Immature natural killer cell (primary cell): ENCODE measurements around the gene ATG13. TPM values are rescaled to one million over a fixed set of nuclear protein-coding genes. Genes with fewer than 3 reads are reported as not detected.

Experiments
- DNase-seq, 3 donors: peaks; one replicate each; pipeline ENCODE4 v3.0.0; 2022; ENCODE audit warnings: mixed read lengths in 1 of 3
- H3K27ac Mint-ChIP-seq, 6 donors: one replicate each; pipeline ENCODE4 v1.8.0; 2020; ENCODE audit warnings: mixed read lengths in 6 of 6, mild to moderate bottlenecking in 5 of 6, inconsistent platforms in 4 of 6, moderate library complexity in 3 of 6
- H3K27me3 Mint-ChIP-seq, 3 donors: one replicate each; pipeline ENCODE4 v1.8.0; 2020 to 2021; ENCODE audit warnings: low read depth in 3 of 3, mild to moderate bottlenecking in 3 of 3, mixed read lengths in 3 of 3, moderate library complexity in 3 of 3, inconsistent platforms in 1 of 3
- H3K36me3 Mint-ChIP-seq, 3 donors: one replicate each; pipeline ENCODE4 v1.8.0; 2020; ENCODE audit warnings: mixed read lengths in 3 of 3, inconsistent platforms in 2 of 3, mild to moderate bottlenecking in 2 of 3
- H3K4me1 Mint-ChIP-seq, 2 donors: one replicate each; pipeline ENCODE4 v1.8.0; 2020; ENCODE audit warnings: inconsistent platforms in 2 of 2, mild to moderate bottlenecking in 2 of 2, mixed read lengths in 2 of 2, moderate library complexity in 1 of 2
- H3K4me3 Mint-ChIP-seq, 5 donors: one replicate each; pipeline ENCODE4 v1.8.0; 2020; ENCODE audit warnings: mild to moderate bottlenecking in 5 of 5, mixed read lengths in 5 of 5, inconsistent platforms in 3 of 5, moderate library complexity in 3 of 5
- H3K9me3 Mint-ChIP-seq, 6 donors: one replicate each; pipeline ENCODE4 v1.8.0; 2020; ENCODE audit warnings: mild to moderate bottlenecking in 6 of 6, mixed read lengths in 6 of 6, inconsistent platforms in 4 of 6, moderate library complexity in 3 of 6
- polyA plus RNA-seq, 3 donors: library from polyadenylated mRNA; unstranded; fragments of 300-500 nt; fragmentation: Illumina TruSeq; gene quantifications; one replicate each; pipeline ENCODE4 v1.2.3, GENCODE V29; 2021

The ATG13 gene
- polyA plus RNA-seq, 3 donors from 2014 or later = 67.4 to 103 (median 100) TPM

- no peak overlapping the region for H3K4me3 Mint-ChIP-seq
- H3K27ac Mint-ChIP-seq = peak overlapping the region in 3 of 6 donors; percentile 19 to 94 (median 94)
- DNase-seq = no peak
- no peaks in the 10 kb centered on the region for H3K9me3 Mint-ChIP-seq
- peaks cover 7 to 28% (median 16%) of the 10 kb centered on the region in 3 donors for H3K36me3 Mint-ChIP-seq
- peaks cover 55 to 57% of the 10 kb centered on the region in 2 donors for H3K4me1 Mint-ChIP-seq
- peaks cover 5 to 10% (median 9%) of the 10 kb centered on the region in 3 donors for H3K27me3 Mint-ChIP-seq
Measured at GRCh38 chr11:46675949-46676348, 58.6 kb downstream of the ATG13 start.

DNA sequence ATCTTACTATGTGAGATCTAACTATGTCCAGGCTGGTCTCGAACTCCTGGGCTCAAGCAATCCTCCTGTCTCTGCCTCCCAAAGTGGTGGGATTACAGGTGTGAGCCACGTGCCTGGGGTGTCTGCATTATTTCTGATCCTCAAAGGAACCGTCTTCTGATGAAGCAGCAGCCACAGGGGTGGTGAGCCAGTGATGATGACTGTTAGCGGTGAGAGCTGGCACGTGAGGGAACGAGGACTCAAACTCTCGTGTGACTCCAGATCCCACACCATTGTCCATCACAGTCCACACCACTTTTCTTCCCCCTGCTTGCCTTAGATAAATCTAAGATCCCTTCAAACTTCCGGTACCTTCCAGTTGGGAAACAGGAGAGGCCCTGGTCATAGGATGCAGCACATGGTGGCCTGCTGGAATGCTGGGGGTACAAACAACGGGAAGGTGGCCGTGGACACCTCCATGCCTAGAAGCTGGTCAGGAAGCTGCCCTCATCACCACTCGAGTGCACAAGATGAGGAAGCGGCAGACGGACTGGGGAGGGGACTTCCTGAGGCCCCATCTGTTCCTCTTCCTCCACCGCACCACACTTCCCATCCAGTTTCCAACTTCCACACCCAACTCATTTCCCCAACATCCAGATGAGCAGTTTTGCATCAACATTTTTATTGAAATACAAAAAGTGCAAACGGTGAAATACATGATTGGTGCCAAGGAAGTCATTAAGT is 59.2 kb downstream of the ATG13 start:
- Mint-ChIP-seq H3K4me1 (peaks cover 49 to 50% of the 10 kb centered on the region in 2 donors), H3K4me3 (peak overlapping the region in 1 of 5 donors; percentile 6), H3K27ac (peak overlapping the region in 5 of 6 donors; percentile 61 to 84 (median 76)), H3K36me3 (peaks cover 4 to 26% (median 16%) of the 10 kb centered on the region in 3 donors), H3K9me3 (no peaks in the 10 kb centered on the region), H3K27me3 (peaks cover 2 to 9% (median 6%) of the 10 kb centered on the region in 3 donors)
- no peak for DNase-seq

DNA sequence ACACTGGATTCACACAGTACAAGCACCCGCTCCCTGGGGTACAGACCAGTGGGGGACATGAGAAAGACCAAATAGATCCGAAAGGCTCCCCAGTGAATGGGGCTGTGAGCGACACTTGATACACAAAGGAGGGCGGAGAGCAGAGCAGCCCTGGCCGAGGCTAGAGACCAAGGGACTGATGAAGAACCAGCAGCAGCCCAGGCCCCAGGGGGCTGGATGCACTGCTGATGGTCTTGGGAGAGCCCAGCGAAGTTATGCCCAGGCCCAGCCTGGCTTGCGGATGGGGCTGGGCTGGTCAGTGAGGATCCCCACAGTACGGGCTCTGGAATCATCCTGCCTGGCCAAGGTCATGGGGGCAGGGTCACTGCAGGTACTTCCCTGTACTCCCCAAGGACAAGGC is 59.8 kb downstream of the ATG13 start:
- Mint-ChIP-seq H3K4me1 (peaks cover 43 to 45% of the 10 kb centered on the region in 2 donors), H3K9me3 (no peaks in the 10 kb centered on the region), H3K27me3 (peaks cover 2 to 9% (median 6%) of the 10 kb centered on the region in 3 donors), H3K36me3 (peaks cover 4 to 21% (median 16%) of the 10 kb centered on the region in 3 donors), H3K4me3 (no peak overlapping the region), H3K27ac (peak overlapping the region; percentile 48 to 84 (median 76))
- DNase-seq = no peak

GRCh38 chr11:46677991-46678740 is 60.8 kb downstream of the ATG13 start:
- Mint-ChIP-seq H3K27ac (peak overlapping the region in 4 of 6 donors; percentile 19 to 70 (median 26)), H3K9me3 (no peaks in the 10 kb centered on the region), H3K4me3 (no peak overlapping the region), H3K4me1 (peaks cover 33 to 35% of the 10 kb centered on the region in 2 donors), H3K27me3 (peaks cover 2 to 8% (median 2%) of the 10 kb centered on the region in 3 donors), H3K36me3 (peaks cover 0 to 16% (median 12%) of the 10 kb centered on the region in 3 donors)
- no peak for DNase-seq

DNA sequence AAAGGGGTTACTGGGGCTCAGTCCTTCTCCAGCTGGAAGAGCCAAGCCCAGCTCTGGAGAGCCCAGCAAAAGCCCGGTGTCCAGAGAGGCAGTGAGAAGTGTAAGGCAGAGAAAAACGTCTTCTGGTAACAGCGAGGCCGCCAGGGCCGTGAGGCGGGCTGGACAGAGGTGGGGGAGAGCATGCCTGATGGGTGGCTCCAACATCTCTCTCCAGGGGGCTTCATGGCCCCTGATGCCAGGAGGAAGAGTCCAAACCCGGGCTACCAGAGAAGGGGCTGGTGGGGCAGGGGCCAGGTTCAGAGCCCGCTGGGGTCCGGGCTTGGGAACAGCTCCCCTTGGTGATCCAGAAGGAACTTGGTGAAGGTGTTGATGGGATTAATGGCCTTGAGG is 61.4 kb downstream of the ATG13 start:
- peaks cover 27 to 29% of the 10 kb centered on the region in 2 donors for H3K4me1 Mint-ChIP-seq
- H3K27ac Mint-ChIP-seq = peak overlapping the region in 1 of 6 donors; percentile 65
- peaks cover 2 to 8% (median 2%) of the 10 kb centered on the region in 3 donors for H3K27me3 Mint-ChIP-seq
- H3K9me3 Mint-ChIP-seq = no peaks in the 10 kb centered on the region
- no peak overlapping the region for H3K4me3 Mint-ChIP-seq
- no peak for DNase-seq
- H3K36me3 Mint-ChIP-seq = peaks cover 0 to 16% (median 12%) of the 10 kb centered on the region in 3 donors

DNA sequence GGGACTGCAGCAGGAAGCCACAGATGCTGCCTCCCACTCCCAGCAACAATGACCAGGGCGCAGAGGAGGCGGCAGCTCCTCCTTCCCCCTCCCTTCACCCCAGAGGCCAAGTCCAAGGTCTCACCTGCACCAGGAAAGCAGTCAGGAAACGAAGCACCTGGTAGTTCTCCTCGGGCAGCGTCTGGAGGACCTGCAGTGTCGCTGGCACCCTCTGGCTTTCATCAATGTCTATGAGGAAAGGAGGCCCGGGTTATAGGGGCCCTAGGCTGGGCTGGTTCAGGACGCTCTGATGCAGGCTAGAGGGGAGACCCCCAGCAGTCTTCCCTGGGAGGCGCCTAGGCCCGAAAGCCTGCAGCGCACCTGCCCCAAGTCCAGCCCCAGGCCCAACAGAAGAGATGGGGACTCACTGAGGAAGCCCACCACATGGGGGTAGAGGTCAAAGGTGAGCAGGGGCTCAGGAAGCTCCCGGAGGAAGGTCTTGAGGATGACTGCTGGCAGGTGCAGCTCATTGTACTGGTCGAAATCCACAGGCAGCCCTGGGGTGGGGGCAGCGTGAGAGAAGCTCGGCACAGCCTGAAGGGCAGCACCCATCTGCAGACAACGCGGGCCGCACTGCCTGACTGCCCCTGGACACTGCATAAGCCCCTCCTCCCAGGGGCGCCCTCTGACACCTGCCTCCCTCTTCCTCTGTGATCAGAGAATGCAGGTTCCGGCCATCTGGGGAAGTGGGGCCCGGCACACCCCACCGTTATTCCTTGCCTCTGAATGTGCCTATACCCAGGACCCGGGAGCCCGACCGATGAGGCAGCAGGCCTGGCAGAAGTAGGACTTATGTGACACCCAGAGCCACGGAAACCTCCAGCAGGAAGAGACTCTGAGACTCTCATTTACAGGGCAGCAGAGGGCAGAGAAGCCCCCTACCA is 62.1 kb downstream of the ATG13 start:
- DNase-seq = no peak

GRCh38 chr11:46680164-46680760 is 62.9 kb downstream of the ATG13 start:
- no peak overlapping the region for H3K27ac Mint-ChIP-seq
- no peaks in the 10 kb centered on the region for H3K9me3 Mint-ChIP-seq
- no peak for DNase-seq
- H3K27me3 Mint-ChIP-seq = peaks cover 2 to 8% (median 2%) of the 10 kb centered on the region in 3 donors
- H3K4me3 Mint-ChIP-seq = no peak overlapping the region
- H3K36me3 Mint-ChIP-seq = peaks cover 0 to 18% (median 16%) of the 10 kb centered on the region in 3 donors
- H3K4me1 Mint-ChIP-seq = peaks cover 21 to 23% of the 10 kb centered on the region in 2 donors

More for the DNA sequence above, 62.1 kb downstream of the ATG13 start:
- H3K4me1 Mint-ChIP-seq = peaks cover 26 to 27% of the 10 kb centered on the region in 2 donors
- H3K9me3 Mint-ChIP-seq = no peaks in the 10 kb centered on the region
- H3K27ac Mint-ChIP-seq = peak overlapping the region in 1 of 6 donors; percentile 29
- no peak overlapping the region for H3K4me3 Mint-ChIP-seq
- H3K27me3 Mint-ChIP-seq = peaks cover 2 to 8% (median 2%) of the 10 kb centered on the region in 3 donors
- H3K36me3 Mint-ChIP-seq = peaks cover 0 to 18% (median 16%) of the 10 kb centered on the region in 3 donors

GRCh38 chr11:46680815-46681214 is 63.5 kb downstream of the ATG13 start:
- H3K27me3 Mint-ChIP-seq = peaks cover 1 to 5% (median 2%) of the 10 kb centered on the region in 3 donors
- H3K9me3 Mint-ChIP-seq = no peaks in the 10 kb centered on the region
- no peak overlapping the region for H3K27ac Mint-ChIP-seq
- no peak for DNase-seq
- peaks cover 0 to 18% (median 16%) of the 10 kb centered on the region in 3 donors for H3K36me3 Mint-ChIP-seq
- no peak overlapping the region for H3K4me3 Mint-ChIP-seq
- peaks cover 15 to 17% of the 10 kb centered on the region in 2 donors for H3K4me1 Mint-ChIP-seq

DNA sequence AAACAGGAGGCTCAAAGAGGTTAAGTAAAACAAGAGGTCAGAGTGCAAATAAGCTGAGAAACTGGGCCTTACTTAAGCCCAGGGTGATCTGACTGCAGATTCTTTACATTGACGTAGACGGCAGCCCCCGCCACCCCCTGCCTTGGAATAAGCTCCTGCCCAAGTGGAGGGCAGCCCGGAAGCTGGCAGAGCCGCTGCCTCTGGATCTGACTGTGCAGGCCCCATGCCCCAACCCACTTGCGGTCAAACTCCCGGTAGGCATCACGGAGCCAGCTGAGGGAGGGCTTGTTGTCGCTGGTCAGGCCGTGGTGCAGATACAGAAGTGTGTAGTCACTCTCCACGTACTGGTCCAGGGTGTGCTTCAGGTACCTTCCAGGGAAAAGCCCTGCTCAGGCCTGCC is 64.5 kb downstream of the ATG13 start:
- no peak overlapping the region for H3K4me3 Mint-ChIP-seq
- peaks cover 0 to 4% (median 2%) of the 10 kb centered on the region in 3 donors for H3K27me3 Mint-ChIP-seq
- H3K27ac Mint-ChIP-seq = no peak overlapping the region
- H3K36me3 Mint-ChIP-seq = peaks cover 0 to 19% (median 16%) of the 10 kb centered on the region in 3 donors
- peaks cover 12 to 14% of the 10 kb centered on the region in 2 donors for H3K4me1 Mint-ChIP-seq
- DNase-seq = no peak
- no peaks in the 10 kb centered on the region for H3K9me3 Mint-ChIP-seq

GRCh38 chr11:46682773-46683752 is 65.7 kb downstream of the ATG13 start:
- Mint-ChIP-seq H3K36me3 (peaks cover 0 to 26% (median 14%) of the 10 kb centered on the region in 3 donors), H3K27ac (no peak overlapping the region)

DNA sequence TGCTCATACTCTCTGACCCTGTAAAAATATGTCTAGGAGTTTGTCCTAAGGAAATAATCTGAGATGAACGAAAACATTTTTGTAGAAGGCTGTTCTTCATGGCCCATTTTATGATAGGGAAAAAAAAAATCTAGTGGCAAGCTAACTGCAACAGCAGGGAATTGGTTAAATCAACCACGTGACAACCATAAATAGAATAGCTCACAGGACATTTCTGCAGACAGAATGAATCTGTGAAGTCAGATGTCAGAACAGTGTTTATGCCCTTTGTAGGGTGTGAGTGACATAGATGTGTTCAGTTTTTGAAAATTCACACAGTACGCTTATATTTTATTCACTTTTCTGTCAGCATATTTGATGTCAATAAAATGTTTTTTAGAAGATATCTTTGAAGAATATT is 67.0 kb downstream of the ATG13 start:
- Mint-ChIP-seq H3K27ac (peak overlapping the region in 2 of 6 donors; percentile 12 to 59), H3K36me3 (peaks cover 0 to 23% (median 9%) of the 10 kb centered on the region in 3 donors), H3K9me3 (no peaks in the 10 kb centered on the region), H3K27me3 (no peaks in the 10 kb centered on the region), H3K4me1 (peaks cover 13 to 18% of the 10 kb centered on the region in 2 donors), H3K4me3 (no peak overlapping the region)
- no peak for DNase-seq

More at GRCh38 chr11:46682773-46683752, 65.7 kb downstream of the ATG13 start:
- H3K27me3 Mint-ChIP-seq = peaks cover 0 to 2% (median 0%) of the 10 kb centered on the region in 3 donors
- no peak overlapping the region for H3K4me3 Mint-ChIP-seq
- H3K9me3 Mint-ChIP-seq = no peaks in the 10 kb centered on the region
- peaks cover 12 to 18% of the 10 kb centered on the region in 2 donors for H3K4me1 Mint-ChIP-seq
- no peak for DNase-seq
